ENCODE results near the gene MICA. TPM values are rescaled to one million over a fixed set of nuclear protein-coding genes. Genes with fewer than 3 reads are reported as not detected.

Gene MICA
- total RNA-seq, 4 donors from 2014 or later, result 13.4 to 23.5 (median 15.9) TPM

DNA sequence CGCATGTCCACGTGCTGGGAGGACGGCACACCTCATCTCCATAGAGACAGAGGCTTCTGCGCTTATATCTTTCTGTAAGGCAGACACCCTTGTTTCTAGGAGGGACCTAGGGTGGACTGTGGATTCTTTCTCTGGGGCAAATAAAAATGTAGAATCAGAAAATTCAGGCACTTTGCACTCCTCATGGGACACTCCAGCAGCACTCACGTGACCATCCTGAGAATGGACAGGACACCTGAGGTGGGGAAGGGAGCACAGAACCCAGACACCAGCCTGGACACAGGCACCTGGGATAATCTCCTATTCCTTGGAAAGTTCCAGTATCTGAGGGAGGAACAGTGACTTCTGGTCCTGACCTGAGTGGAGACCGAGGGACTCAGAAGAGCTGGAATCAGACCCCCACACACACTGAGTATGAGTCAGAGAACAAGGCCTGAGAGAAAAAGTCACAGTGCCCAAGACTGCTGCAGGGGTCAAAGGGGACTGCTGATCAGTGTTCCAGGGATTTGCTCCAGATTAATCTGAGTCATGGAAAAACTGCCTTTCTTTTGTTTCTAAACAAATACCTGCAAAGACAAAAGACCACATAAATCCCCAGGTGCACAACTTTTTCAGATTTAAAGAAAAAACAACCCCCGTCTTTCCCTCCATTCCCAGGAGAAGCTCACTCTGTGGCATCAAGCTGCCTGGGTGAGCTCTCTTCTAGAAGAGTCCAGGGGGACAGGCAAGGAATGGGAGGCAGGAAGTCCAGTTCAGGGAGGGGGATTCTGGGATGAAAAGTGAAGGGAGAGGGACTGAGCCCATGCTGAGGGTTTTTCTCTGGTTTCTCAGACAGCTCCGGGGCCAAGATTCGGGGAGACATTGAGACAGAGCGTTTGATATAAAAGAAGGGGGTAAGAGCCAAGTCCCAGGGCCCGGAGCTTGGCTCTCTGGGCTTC lies 58.9 kb downstream of the MICA start:
- TF ChIP-seq, protein P1, sequence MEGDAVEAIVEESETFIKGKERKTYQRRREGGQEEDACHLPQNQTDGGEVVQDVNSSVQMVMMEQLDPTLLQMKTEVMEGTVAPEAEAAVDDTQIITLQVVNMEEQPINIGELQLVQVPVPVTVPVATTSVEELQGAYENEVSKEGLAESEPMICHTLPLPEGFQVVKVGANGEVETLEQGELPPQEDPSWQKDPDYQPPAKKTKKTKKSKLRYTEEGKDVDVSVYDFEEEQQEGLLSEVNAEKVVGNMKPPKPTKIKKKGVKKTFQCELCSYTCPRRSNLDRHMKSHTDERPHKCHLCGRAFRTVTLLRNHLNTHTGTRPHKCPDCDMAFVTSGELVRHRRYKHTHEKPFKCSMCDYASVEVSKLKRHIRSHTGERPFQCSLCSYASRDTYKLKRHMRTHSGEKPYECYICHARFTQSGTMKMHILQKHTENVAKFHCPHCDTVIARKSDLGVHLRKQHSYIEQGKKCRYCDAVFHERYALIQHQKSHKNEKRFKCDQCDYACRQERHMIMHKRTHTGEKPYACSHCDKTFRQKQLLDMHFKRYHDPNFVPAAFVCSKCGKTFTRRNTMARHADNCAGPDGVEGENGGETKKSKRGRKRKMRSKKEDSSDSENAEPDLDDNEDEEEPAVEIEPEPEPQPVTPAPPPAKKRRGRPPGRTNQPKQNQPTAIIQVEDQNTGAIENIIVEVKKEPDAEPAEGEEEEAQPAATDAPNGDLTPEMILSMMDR (IDR thresholded peaks at IDR 0.05; ENCODE audit: low read depth), result no peak

DNA sequence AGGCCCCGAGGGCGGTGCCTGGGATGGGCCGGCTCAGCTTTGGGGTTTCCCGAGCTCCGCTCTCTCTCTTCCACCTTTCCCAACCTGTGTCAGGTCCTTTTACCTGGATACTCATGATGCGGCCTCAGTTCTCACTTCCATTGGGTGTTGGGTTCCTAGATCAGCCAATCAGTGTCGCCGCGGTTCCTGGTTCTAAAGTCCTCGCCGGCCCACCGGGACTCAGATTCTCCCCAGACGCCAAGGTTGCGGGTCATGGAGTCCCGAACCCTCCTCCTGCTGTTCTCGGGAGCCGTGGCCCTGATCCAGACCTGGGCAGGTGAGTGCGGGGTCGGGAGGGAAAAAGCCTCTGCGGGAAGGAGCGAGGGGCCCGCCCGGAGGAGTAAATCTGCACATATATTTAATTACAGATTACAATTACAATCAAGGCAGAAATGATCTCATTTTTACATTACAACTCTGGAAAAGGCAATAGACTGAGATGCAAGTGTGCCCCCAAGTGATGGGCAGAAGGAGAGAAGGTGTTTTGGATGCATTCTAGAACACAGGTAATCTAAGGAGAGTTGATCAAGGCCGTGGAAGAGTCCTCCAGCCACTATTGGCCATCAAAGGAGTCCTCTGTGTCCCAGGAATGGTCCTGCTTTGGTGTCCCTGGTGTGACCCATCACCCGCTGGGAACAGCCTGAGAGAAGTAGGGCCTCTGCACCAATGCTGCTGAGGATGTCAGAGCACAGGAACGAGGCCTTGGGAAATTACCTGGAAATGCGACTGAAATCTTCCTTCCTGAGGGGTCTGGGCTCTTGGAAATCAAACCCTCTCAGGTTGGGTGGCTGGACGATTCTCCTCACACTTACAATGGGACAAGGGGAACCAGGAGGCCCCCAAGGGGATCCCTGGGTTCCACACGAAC lies 59.8 kb downstream of the MICA start:
- TF ChIP-seq, protein P1 (IDR thresholded peaks at IDR 0.05; ENCODE audit: low read depth), result no peak

GRCh38 chr6:31464252-31465184 lies 61.1 kb downstream of the MICA start:
- TF ChIP-seq, protein P1 (IDR thresholded peaks at IDR 0.05; ENCODE audit: low read depth), result no peak

Small RNA genes lying within 50 kb of the gene (small RNA-seq; reads per million reads assigned to genes)
- gene HLA-S, result not detected
- not detected for gene MIR6891
- gene RF00019, result 0.49 reads per million
- gene RNU6-283P, result not detected

Other genes starting within 250 kb of the MICA start
- 10 to 100 TPM in 2 of 4 donors, 1 to 10 TPM in 2; 2.4 to 26.2 (median 9.8) TPM for gene CCHCR1, start 245.8 kb upstream of the MICA start, total RNA-seq
- gene TCF19, start 245.0 kb upstream of the MICA start, total RNA-seq, result 1 to 10 TPM; 1.1 to 4.9 (median 3.6) TPM
- 1 to 10 TPM in 1 of 4 donors, under 1 TPM in 1, not detected in 2; 0.17 to 5.5 TPM for gene POU5F1, start 232.9 kb upstream of the MICA start, total RNA-seq
- 100 to 1,000 TPM; 103 to 691 (median 453) TPM for gene HLA-C, start 131.5 kb upstream of the MICA start, total RNA-seq
- 1,000 to 10,000 TPM in 2 of 4 donors, 100 to 1,000 TPM in 2; 568 to 1,906 (median 1,383) TPM for gene HLA-B, start 46.4 kb upstream of the MICA start, total RNA-seq
- gene MICB, start 94.5 kb downstream of the MICA start, total RNA-seq, result 1 to 10 TPM; 2.3 to 9.3 (median 3.8) TPM
- not detected for gene MCCD1, start 125.4 kb downstream of the MICA start, total RNA-seq
- gene DDX39B, start 138.4 kb downstream of the MICA start, total RNA-seq, result 100 to 1,000 TPM; 168 to 258 (median 217) TPM
- 1 to 10 TPM in 1 of 4 donors, under 1 TPM in 1, not detected in 2; 0.68 to 1.5 TPM for gene ATP6V1G2, start 143.0 kb downstream of the MICA start, total RNA-seq
- gene NFKBIL1, start 144.0 kb downstream of the MICA start, total RNA-seq, result 10 to 100 TPM in 3 of 4 donors, 1 to 10 TPM in 1; 5.2 to 54.4 (median 28.1) TPM
- not detected for gene LTA, start 168.7 kb downstream of the MICA start, total RNA-seq
- gene TNF, start 172.0 kb downstream of the MICA start, total RNA-seq, result under 1 TPM in 2 of 4 donors, not detected in 2; 0.22 to 0.82 TPM
- gene LTB, start 178.8 kb downstream of the MICA start, total RNA-seq, result under 1 TPM in 2 of 4 donors, not detected in 2; 0.66 to 0.85 TPM
- 10 to 100 TPM; 10.4 to 53.9 (median 12.5) TPM for gene LST1, start 182.7 kb downstream of the MICA start, total RNA-seq
- gene NCR3, start 189.4 kb downstream of the MICA start, total RNA-seq, result under 1 TPM in 1 of 4 donors, not detected in 3; 0.68 TPM
- 100 to 1,000 TPM in 2 of 4 donors, 10 to 100 TPM in 2; 30.9 to 177 (median 76.2) TPM for gene AIF1, start 211.6 kb downstream of the MICA start, total RNA-seq
- gene PRRC2A, start 217.1 kb downstream of the MICA start, total RNA-seq, result 10 to 100 TPM; 36.0 to 79.5 (median 46.5) TPM
- gene BAG6, start 249.1 kb downstream of the MICA start, total RNA-seq, result 100 to 1,000 TPM; 152 to 230 (median 170) TPM